C4-2B (cell line): ENCODE results near the gene CHPF2.

Experiments used
- H3K27ac ChIP-seq: fragments of 450-650 bp; 2 replicates; pipeline ENCODE4 v1.5.1; 2017
- CTCF ChIP-seq: fragments of 450-650 bp; conservative IDR thresholded peaks from 2 replicates; pipeline ENCODE4 v1.5.1; 2017; ENCODE audit warnings: mild to moderate bottlenecking
- ZFX ChIP-seq: fragments of 450-650 bp; IDR thresholded peaks from 2 replicates; pipeline ENCODE4 v1.6.1; 2017

Gene CHPF2

GRCh38 chr7:151244841-151245346 is 12.6 kb downstream of the CHPF2 start:
- H3K27ac ChIP-seq, result no peak overlapping the region
- TF ChIP-seq ZFX (no peak), CTCF (no peak)

- no peak overlapping the region for H3K27ac ChIP-seq
Observed at GRCh38 chr7:151245360-151246101, 13.2 kb downstream of the CHPF2 start.

GRCh38 chr7:151246102-151246850 is 14.0 kb downstream of the CHPF2 start:
- TF ChIP-seq CTCF, result no peak
- TF ChIP-seq ZFX, result no peak
- no peak overlapping the region; the same call in 1 of the 2 replicates for H3K27ac ChIP-seq

More at GRCh38 chr7:151245360-151246101, 13.2 kb downstream of the CHPF2 start:
- TF ChIP-seq ZFX (no peak), CTCF (peak; percentile 73)

- TF ChIP-seq CTCF (no peak), ZFX (no peak)
- H3K27ac ChIP-seq, result peak overlapping the region; percentile 77; the same call in 1 of the 2 replicates
Observed at GRCh38 chr7:151246851-151247580, 14.7 kb downstream of the CHPF2 start.

DNA sequence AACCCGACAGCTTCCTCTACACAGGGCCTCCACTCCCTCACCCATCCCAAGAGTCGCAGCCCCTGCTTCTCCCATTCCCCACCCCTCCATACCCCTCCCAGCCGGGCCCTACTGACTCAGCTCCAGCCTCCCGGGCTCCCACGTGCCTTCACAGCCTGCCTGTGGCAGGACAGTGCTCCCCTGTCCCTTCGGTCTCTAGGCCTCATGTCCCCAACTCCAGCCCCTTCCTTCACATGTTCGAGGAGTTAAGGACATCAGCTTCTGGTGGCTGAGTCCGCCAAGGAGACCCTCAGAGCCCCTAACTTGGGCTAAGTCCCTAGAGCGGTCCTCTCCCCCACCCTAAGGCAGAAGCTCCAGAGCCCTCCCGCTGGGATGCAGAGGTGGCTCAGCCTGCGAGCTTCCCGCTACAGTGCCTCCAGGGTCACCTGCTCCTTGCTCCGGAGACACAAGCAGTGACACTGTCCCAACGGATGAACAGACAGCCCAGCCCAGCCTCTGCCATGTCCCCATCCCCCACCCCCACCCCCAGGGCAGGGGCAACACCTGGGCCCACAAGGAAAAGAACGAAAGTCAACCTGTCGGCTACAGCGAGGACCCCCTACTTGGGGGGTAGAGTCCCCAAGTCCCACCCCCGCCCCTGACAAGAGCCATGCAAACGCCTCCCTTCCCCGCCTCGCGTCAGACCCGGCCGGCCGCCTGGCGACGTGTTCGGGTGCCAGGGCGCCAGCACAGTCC is 15.5 kb downstream of the CHPF2 start:
- peak overlapping the region; percentile 77 for H3K27ac ChIP-seq
- no peak for TF ChIP-seq CTCF
- no peak for TF ChIP-seq ZFX

- H3K27ac ChIP-seq, result peak within 1 kb of the TSS; percentile 77
- TF ChIP-seq ZFX, result no peak; the same call in 1 of the 2 replicates
Observed at GRCh38 chr7:151248346-151249033, 16.2 kb downstream of the CHPF2 start, which contains the start of gene SMARCD3. Gene SMARCD3, minus strand, starts transcription at chr7:151248694. Its CDS starts 132 bp downstream, at chr7:151248562.
